IgD-negative memory B cell (primary cell): ENCODE data around the gene CD22. TPM values are rescaled to one million over a fixed set of nuclear protein-coding genes. Genes with fewer than 3 reads are reported as not detected.

Source experiments
- H3K27ac Mint-ChIP-seq, 3 donors: one replicate each; pipeline ENCODE4 v1.8.0; 2020 to 2022; ENCODE audit warnings: mild to moderate bottlenecking in 3 of 3, mixed read lengths in 3 of 3, moderate library complexity in 1 of 3
- H3K27me3 Mint-ChIP-seq: one replicate; pipeline ENCODE4 v1.8.0; 2021; ENCODE audit warnings: mixed read lengths
- H3K36me3 Mint-ChIP-seq: one replicate; pipeline ENCODE4 v1.8.0; 2020; ENCODE audit warnings: mild to moderate bottlenecking, mixed read lengths
- H3K4me1 Mint-ChIP-seq, 3 donors: one replicate each; pipeline ENCODE4 v1.8.0; 2020 to 2022; ENCODE audit warnings: mixed read lengths in 3 of 3, mild to moderate bottlenecking in 1 of 3
- H3K4me3 Mint-ChIP-seq, 4 donors: one replicate each; pipeline ENCODE4 v1.8.0; 2020 to 2022; ENCODE audit warnings: mild to moderate bottlenecking in 4 of 4, mixed read lengths in 4 of 4, moderate library complexity in 3 of 4
- H3K9me3 Mint-ChIP-seq, 3 donors: one replicate each; pipeline ENCODE4 v1.8.0; 2020 to 2021; ENCODE audit warnings: mixed read lengths in 3 of 3, mild to moderate bottlenecking in 1 of 3
- polyA plus RNA-seq: library from polyadenylated mRNA; unstranded; fragments of 300-500 nt; fragmentation: Illumina TruSeq; gene quantifications from one replicate; pipeline ENCODE4 v1.2.3, GENCODE V29; 2021

The CD22 gene
- polyA plus RNA-seq, 1 donor from 2014 or later, result 494 TPM

- H3K4me1 Mint-ChIP-seq, result peaks cover 24 to 28% (median 26%) of the 10 kb centered on the region in 3 donors
- no peaks in the 10 kb centered on the region for H3K9me3 Mint-ChIP-seq
- no peak overlapping the region for H3K4me3 Mint-ChIP-seq
- peak overlapping the region in 2 of 3 donors; percentile 56 to 87 for H3K27ac Mint-ChIP-seq
- no peaks in the 10 kb centered on the region for H3K27me3 Mint-ChIP-seq
- no peaks in the 10 kb centered on the region for H3K36me3 Mint-ChIP-seq
Observed at GRCh38 chr19:35314858-35315470, 14.0 kb upstream of the CD22 start.

GRCh38 chr19:35315883-35316282 lies 13.1 kb upstream of the CD22 start:
- Mint-ChIP-seq H3K9me3 (no peaks in the 10 kb centered on the region), H3K4me3 (no peak overlapping the region), H3K27me3 (no peaks in the 10 kb centered on the region), H3K36me3 (no peaks in the 10 kb centered on the region), H3K4me1 (peaks cover 30 to 37% (median 33%) of the 10 kb centered on the region in 3 donors), H3K27ac (no peak overlapping the region)

- H3K4me3 Mint-ChIP-seq, result peak overlapping the region in 3 of 4 donors; percentile 15 to 70 (median 66)
- no peaks in the 10 kb centered on the region for H3K9me3 Mint-ChIP-seq
- no peaks in the 10 kb centered on the region for H3K36me3 Mint-ChIP-seq
- peaks cover 34 to 43% (median 37%) of the 10 kb centered on the region in 3 donors for H3K4me1 Mint-ChIP-seq
- no peaks in the 10 kb centered on the region for H3K27me3 Mint-ChIP-seq
- H3K27ac Mint-ChIP-seq, result peak overlapping the region; percentile 67 to 83 (median 75)
Observed at GRCh38 chr19:35316560-35316959, 12.4 kb upstream of the CD22 start.

- H3K9me3 Mint-ChIP-seq, result no peaks in the 10 kb centered on the region
- H3K27me3 Mint-ChIP-seq, result no peaks in the 10 kb centered on the region
- H3K4me1 Mint-ChIP-seq, result peaks cover 39 to 51% (median 41%) of the 10 kb centered on the region in 3 donors
- peak overlapping the region in 1 of 3 donors; percentile 75 for H3K27ac Mint-ChIP-seq
- peak overlapping the region in 3 of 4 donors; percentile 15 to 76 (median 73) for H3K4me3 Mint-ChIP-seq
- no peaks in the 10 kb centered on the region for H3K36me3 Mint-ChIP-seq
Observed at GRCh38 chr19:35317464-35318043, 11.4 kb upstream of the CD22 start.

- H3K36me3 Mint-ChIP-seq, result no peaks in the 10 kb centered on the region
- H3K4me3 Mint-ChIP-seq, result peak overlapping the region; percentile 46 to 92 (median 78)
- no peaks in the 10 kb centered on the region for H3K27me3 Mint-ChIP-seq
- no peaks in the 10 kb centered on the region for H3K9me3 Mint-ChIP-seq
- peak overlapping the region; percentile 56 to 95 (median 82) for H3K27ac Mint-ChIP-seq
- peaks cover 46 to 59% (median 49%) of the 10 kb centered on the region in 3 donors for H3K4me1 Mint-ChIP-seq
Observed at GRCh38 chr19:35318679-35319448, 10.1 kb upstream of the CD22 start.

GRCh38 chr19:35320065-35320713 lies 8.8 kb upstream of the CD22 start:
- H3K27ac Mint-ChIP-seq, result peak overlapping the region; percentile 75 to 95 (median 76)
- peak overlapping the region; percentile 71 to 92 (median 80) for H3K4me3 Mint-ChIP-seq

GRCh38 chr19:35321291-35321690 lies 7.7 kb upstream of the CD22 start:
- Mint-ChIP-seq H3K27me3 (no peaks in the 10 kb centered on the region), H3K4me3 (peak overlapping the region in 3 of 4 donors; percentile 55 to 73 (median 73)), H3K36me3 (no peaks in the 10 kb centered on the region), H3K27ac (peak overlapping the region in 2 of 3 donors; percentile 75 to 95), H3K9me3 (no peaks in the 10 kb centered on the region), H3K4me1 (peaks cover 48 to 66% (median 59%) of the 10 kb centered on the region in 3 donors)

More at GRCh38 chr19:35320065-35320713, 8.8 kb upstream of the CD22 start:
- Mint-ChIP-seq H3K36me3 (no peaks in the 10 kb centered on the region), H3K9me3 (no peaks in the 10 kb centered on the region), H3K4me1 (peaks cover 52 to 61% (median 58%) of the 10 kb centered on the region in 3 donors), H3K27me3 (no peaks in the 10 kb centered on the region)

GRCh38 chr19:35322014-35322413 lies 7.0 kb upstream of the CD22 start:
- Mint-ChIP-seq H3K4me3 (peak overlapping the region in 2 of 4 donors; percentile 73 to 82), H3K9me3 (no peaks in the 10 kb centered on the region), H3K36me3 (no peaks in the 10 kb centered on the region), H3K27ac (peak overlapping the region in 1 of 3 donors; percentile 95), H3K27me3 (no peaks in the 10 kb centered on the region), H3K4me1 (peaks cover 43 to 62% (median 59%) of the 10 kb centered on the region in 3 donors)

- H3K27me3 Mint-ChIP-seq, result no peaks in the 10 kb centered on the region
- peaks cover 2% of the 10 kb centered on the region for H3K36me3 Mint-ChIP-seq
- H3K9me3 Mint-ChIP-seq, result no peaks in the 10 kb centered on the region
- H3K27ac Mint-ChIP-seq, result peak overlapping the region in 2 of 3 donors; percentile 37 to 59
- peaks cover 18 to 51% (median 31%) of the 10 kb centered on the region in 3 donors for H3K4me1 Mint-ChIP-seq
- H3K4me3 Mint-ChIP-seq, result peak overlapping the region; percentile 16 to 98 (median 61)
Observed at GRCh38 chr19:35327642-35328041, 1.3 kb upstream of the CD22 start.

GRCh38 chr19:35329323-35329722 lies 336 bp downstream of the CD22 start:
- H3K9me3 Mint-ChIP-seq, result no peaks in the 10 kb centered on the region
- peak overlapping the region; percentile 88 to 98 (median 95) for H3K4me3 Mint-ChIP-seq
- H3K27ac Mint-ChIP-seq, result peak overlapping the region; percentile 60 to 98 (median 85)
- H3K4me1 Mint-ChIP-seq, result peaks cover 24 to 57% (median 39%) of the 10 kb centered on the region in 3 donors
- H3K27me3 Mint-ChIP-seq, result no peaks in the 10 kb centered on the region
- H3K36me3 Mint-ChIP-seq, result peaks cover 6% of the 10 kb centered on the region

GRCh38 chr19:35330475-35330874 lies 1.5 kb downstream of the CD22 start:
- Mint-ChIP-seq H3K36me3 (peaks cover 6% of the 10 kb centered on the region), H3K27ac (peak overlapping the region; percentile 60 to 98 (median 85)), H3K9me3 (no peaks in the 10 kb centered on the region), H3K4me1 (peaks cover 24 to 56% (median 38%) of the 10 kb centered on the region in 3 donors), H3K4me3 (peak overlapping the region; percentile 88 to 98 (median 95)), H3K27me3 (no peaks in the 10 kb centered on the region)

GRCh38 chr19:35331551-35332214 lies 2.7 kb downstream of the CD22 start:
- Mint-ChIP-seq H3K27ac (peak overlapping the region; percentile 60 to 98 (median 85)), H3K4me1 (peaks cover 29 to 60% (median 50%) of the 10 kb centered on the region in 3 donors), H3K27me3 (no peaks in the 10 kb centered on the region), H3K36me3 (peaks cover 6% of the 10 kb centered on the region), H3K4me3 (peak overlapping the region; percentile 88 to 98 (median 95)), H3K9me3 (no peaks in the 10 kb centered on the region)

GRCh38 chr19:35332817-35333216 lies 3.8 kb downstream of the CD22 start:
- Mint-ChIP-seq H3K4me3 (peak overlapping the region; percentile 84 to 98 (median 92)), H3K4me1 (peaks cover 39 to 66% (median 56%) of the 10 kb centered on the region in 3 donors), H3K36me3 (peaks cover 12% of the 10 kb centered on the region), H3K27ac (peak overlapping the region in 2 of 3 donors; percentile 39 to 85), H3K9me3 (no peaks in the 10 kb centered on the region), H3K27me3 (no peaks in the 10 kb centered on the region)

- Mint-ChIP-seq H3K36me3 (peaks cover 13% of the 10 kb centered on the region), H3K27me3 (no peaks in the 10 kb centered on the region), H3K9me3 (no peaks in the 10 kb centered on the region), H3K4me3 (peak overlapping the region; percentile 84 to 98 (median 92)), H3K4me1 (peaks cover 34 to 59% (median 49%) of the 10 kb centered on the region in 3 donors), H3K27ac (peak overlapping the region in 2 of 3 donors; percentile 85 to 93)
Observed at GRCh38 chr19:35334144-35334753, 5.3 kb downstream of the CD22 start.
